Activated naive CD4-positive, alpha-beta T cell treated with anti-CD3 and anti-CD28 coated beads, Interleukin-2, amount 50 U/mL, for 24 hours (primary cell): ENCODE data around the gene TBPL1.
"Not testable (repeated sequence)": the region's sequence is repeated elsewhere in the genome, so short reads cannot be mapped to it uniquely, and the experiment has no call there.

Experiments used
- H3K27ac Mint-ChIP-seq: one replicate; pipeline ENCODE4 v1.8.0; 2021; ENCODE audit warnings: mild to moderate bottlenecking, mixed read lengths
- H3K27me3 Mint-ChIP-seq: one replicate; pipeline ENCODE4 v1.8.0; 2021; ENCODE audit warnings: mixed read lengths
- H3K36me3 Mint-ChIP-seq: one replicate; pipeline ENCODE4 v1.8.0; 2021; ENCODE audit warnings: mixed read lengths
- H3K4me1 Mint-ChIP-seq: one replicate; pipeline ENCODE4 v1.8.0; 2021; ENCODE audit warnings: mixed read lengths
- H3K4me3 Mint-ChIP-seq: one replicate; pipeline ENCODE4 v1.8.0; 2021; ENCODE audit warnings: mild to moderate bottlenecking, mixed read lengths
- H3K9me3 Mint-ChIP-seq: one replicate; pipeline ENCODE4 v1.8.0; 2021; ENCODE audit warnings: mixed read lengths

Gene TBPL1

DNA sequence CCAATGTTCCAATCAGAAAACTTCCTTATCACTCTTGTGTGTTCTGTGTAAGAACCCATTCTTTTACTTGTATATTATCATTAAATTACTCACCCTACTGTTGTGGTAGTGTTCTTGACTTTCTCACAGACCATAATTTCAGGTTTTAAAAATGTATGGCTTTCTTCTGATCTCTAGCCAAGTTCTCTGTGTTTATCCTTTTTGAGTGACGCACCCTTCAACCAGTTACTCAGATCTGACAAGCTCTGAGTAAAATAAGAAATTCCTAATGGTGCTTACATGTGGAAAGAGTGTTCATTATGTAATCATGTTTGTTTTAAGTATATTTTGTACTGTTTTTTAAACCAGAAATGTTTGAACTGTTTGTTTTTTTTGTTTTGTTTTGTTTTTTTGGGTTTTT is 11.0 kb downstream of the TBPL1 start:
- H3K36me3 Mint-ChIP-seq, result peaks cover 1% of the 10 kb centered on the region
- no peaks in the 10 kb centered on the region for H3K27me3 Mint-ChIP-seq
- no peak overlapping the region for H3K4me3 Mint-ChIP-seq
- peaks cover 79% of the 10 kb centered on the region for H3K4me1 Mint-ChIP-seq
- H3K27ac Mint-ChIP-seq, result peak overlapping the region; percentile 26
- H3K9me3 Mint-ChIP-seq, result no peaks in the 10 kb centered on the region

DNA sequence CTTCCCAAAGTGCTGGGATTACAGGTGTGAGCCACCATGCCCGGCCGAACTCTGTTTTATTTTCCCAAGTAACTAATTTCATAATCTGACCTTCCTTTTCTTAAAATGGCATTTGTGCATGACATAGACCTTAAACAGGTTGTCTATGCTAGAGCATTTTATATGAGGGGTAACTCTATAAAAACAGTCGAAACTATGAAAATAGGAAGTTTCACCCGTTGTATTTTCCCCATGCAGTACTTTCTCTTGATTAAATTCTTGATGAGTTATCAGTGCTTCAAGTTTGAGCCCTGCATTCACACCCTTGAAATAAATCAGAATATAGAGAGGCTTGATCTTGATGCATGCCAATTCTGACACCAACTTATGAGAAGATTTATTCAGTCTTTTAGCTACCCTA is 11.7 kb downstream of the TBPL1 start:
- H3K4me3 Mint-ChIP-seq, result no peak overlapping the region
- no peak overlapping the region for H3K27ac Mint-ChIP-seq
- peaks cover 1% of the 10 kb centered on the region for H3K36me3 Mint-ChIP-seq
- peaks cover 79% of the 10 kb centered on the region for H3K4me1 Mint-ChIP-seq
- no peaks in the 10 kb centered on the region for H3K9me3 Mint-ChIP-seq
- H3K27me3 Mint-ChIP-seq, result no peaks in the 10 kb centered on the region

DNA sequence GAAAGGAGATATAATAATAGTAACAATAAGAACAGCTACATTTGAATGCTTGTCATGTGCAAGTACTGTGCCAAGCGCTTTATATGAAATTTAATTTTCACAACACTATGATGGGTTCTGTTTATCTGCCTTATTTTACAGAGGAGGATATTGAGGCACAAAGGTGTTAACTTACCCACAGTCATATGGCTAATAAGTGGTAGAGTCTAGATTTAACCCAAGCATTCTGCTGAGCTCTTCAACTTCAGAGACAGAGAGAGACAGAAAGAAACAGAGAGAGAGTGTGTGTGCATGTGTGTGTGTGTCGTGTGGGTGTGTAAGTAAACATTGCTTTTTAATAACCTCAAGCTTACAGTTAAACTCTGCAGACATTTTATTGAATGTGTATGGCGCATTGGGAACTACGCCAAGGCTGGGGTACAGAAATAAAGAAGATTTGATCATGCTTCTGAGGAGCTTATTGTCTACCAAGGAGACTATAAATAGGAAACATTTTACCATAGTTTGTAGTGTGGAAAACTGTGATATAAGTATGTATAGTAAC is 12.9 kb downstream of the TBPL1 start:
- H3K4me3 Mint-ChIP-seq, result no peak overlapping the region
- H3K27ac Mint-ChIP-seq, result peak overlapping the region; percentile 16
- H3K4me1 Mint-ChIP-seq, result peaks cover 81% of the 10 kb centered on the region
- no peaks in the 10 kb centered on the region for H3K27me3 Mint-ChIP-seq
- no peaks in the 10 kb centered on the region for H3K9me3 Mint-ChIP-seq
- peaks cover 1% of the 10 kb centered on the region for H3K36me3 Mint-ChIP-seq

DNA sequence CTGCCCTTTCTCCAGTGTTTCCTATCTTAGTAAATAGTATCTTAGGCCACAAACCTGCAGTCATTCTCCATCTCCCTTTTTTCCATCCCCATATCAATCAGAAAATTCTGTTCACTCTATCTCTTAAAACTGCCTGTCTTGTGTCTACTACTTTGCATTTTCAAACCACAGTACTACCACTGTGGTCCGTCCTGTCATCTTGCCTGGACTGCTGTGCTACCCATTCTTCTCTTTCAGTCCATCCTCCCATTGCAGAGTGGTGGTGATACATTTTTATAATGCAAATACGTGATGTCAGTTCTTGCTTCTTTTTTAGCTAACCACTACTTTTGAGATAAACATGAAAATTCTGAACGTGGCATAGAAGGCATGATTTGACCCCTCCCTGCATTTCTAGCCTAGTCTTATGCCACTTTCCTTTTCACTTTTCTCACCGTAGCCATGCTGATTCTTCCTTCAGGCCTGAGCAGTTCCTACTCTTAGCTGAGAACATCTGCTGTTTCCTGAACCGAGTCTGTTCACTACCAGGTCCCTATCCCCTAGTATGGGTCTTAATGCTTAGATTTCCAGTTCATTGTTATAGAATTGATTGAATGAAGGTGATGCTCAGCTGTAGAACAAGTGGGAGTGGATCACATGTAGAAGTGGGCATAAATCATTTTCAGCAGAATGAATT is 13.8 kb downstream of the TBPL1 start:
- Mint-ChIP-seq H3K27ac (peak overlapping the region; percentile 76), H3K4me3 (peak overlapping the region; percentile 5)

DNA sequence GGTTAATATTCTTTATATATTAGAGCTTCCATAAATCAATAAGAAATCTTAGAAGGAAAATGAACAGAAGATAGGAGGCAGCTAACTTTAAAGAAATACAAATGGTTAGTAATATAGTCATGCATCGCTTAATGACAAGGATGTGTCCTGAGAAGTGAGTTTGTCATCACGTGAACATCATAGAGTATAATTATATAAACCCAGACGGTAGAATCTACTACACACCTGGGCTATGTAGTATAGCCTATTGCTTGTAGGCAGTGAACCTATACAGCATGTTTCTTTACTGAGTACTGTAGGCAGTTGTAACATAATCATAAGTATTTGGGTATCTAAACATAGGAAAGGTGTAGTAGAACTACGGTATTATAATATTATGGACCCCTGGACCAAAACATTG is 14.3 kb downstream of the TBPL1 start:
- Mint-ChIP-seq H3K9me3 (no peaks in the 10 kb centered on the region), H3K27ac (peak overlapping the region; percentile 4), H3K36me3 (peaks cover 4% of the 10 kb centered on the region), H3K4me3 (no peak overlapping the region), H3K4me1 (peaks cover 83% of the 10 kb centered on the region), H3K27me3 (no peaks in the 10 kb centered on the region)

More for the DNA sequence above, 13.8 kb downstream of the TBPL1 start:
- Mint-ChIP-seq H3K27me3 (no peaks in the 10 kb centered on the region), H3K36me3 (peaks cover 4% of the 10 kb centered on the region), H3K4me1 (peaks cover 84% of the 10 kb centered on the region), H3K9me3 (no peaks in the 10 kb centered on the region)

DNA sequence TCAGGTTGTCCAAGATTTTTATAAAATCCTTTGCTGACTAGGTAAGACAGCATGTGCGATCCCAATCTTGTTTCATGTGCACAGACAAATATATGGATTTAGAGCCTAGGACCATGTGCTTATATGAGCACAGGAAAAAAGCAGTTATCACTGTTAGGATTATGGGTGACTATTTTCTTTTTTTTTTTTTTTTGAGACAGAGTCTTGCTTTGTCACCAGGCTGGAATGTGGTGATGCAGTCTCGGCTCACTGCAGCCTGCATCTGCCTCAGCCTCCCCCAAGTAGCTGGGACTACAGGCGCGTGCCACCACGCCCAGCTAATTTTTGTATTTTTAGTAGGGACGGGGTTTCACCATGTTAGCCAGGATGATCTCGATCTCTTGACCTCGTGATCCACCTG is 14.8 kb downstream of the TBPL1 start:
- not testable (repeated sequence) for H3K9me3 Mint-ChIP-seq, H3K36me3 Mint-ChIP-seq, H3K27me3 Mint-ChIP-seq, H3K4me3 Mint-ChIP-seq
- Mint-ChIP-seq H3K27ac (peak overlapping the region; percentile 4), H3K4me1 (peaks cover 82% of the 10 kb centered on the region)

DNA sequence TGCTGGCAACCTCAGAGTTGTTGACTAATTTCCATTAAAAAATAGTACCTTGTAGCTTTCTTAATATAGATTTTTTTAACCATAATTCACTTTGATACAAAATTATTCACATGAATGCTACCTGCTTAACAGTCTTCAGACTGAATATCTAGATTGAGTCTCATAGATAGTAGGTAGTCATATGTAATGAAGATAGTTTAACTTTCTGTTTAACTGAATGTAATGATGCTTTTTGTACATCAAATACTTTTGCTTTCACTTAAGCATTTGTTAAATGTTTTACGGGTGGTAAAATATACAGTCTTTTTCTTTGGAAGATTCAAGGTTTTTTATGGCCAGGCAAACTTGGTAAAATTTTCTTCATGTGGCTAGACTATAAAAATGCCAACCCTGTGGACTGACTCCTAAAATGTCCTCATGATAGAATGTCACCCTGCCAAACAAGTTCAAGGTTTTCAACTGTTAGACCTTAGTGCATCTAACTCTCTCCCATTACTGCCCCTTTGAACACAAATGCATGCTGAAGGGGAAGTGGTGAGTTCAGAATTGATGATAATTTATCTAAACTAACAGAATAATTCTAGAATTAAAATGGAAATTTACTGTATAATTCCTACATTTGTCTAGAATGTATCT is 16.4 kb downstream of the TBPL1 start:
- H3K4me1 Mint-ChIP-seq, result peaks cover 80% of the 10 kb centered on the region
- peaks cover 3% of the 10 kb centered on the region for H3K36me3 Mint-ChIP-seq
- H3K4me3 Mint-ChIP-seq, result peak overlapping the region; percentile 53
- no peaks in the 10 kb centered on the region for H3K9me3 Mint-ChIP-seq
- H3K27ac Mint-ChIP-seq, result peak overlapping the region; percentile 69
- no peaks in the 10 kb centered on the region for H3K27me3 Mint-ChIP-seq

DNA sequence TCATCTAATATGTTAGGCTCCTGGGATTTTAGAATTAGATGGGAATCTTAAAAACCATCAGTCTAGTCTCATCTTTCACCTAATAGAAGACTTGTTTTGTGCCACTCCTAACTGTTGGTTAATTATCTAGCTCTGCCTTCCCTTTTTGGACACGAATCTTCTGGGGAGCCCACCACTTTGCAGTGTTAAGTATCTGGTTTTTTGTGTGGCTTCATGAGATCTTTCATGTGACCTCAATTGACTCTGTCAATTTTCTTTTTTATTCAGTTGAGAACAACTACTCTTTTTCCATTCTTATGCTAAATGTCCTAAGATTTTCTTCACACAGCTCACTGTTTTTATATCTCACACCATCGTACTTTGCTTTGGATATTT is 16.9 kb downstream of the TBPL1 start:
- peaks cover 74% of the 10 kb centered on the region for H3K4me1 Mint-ChIP-seq
- H3K9me3 Mint-ChIP-seq, result no peaks in the 10 kb centered on the region
- H3K27ac Mint-ChIP-seq, result peak overlapping the region; percentile 67
- peak overlapping the region; percentile 8 for H3K4me3 Mint-ChIP-seq
- no peaks in the 10 kb centered on the region for H3K27me3 Mint-ChIP-seq
- peaks cover 3% of the 10 kb centered on the region for H3K36me3 Mint-ChIP-seq

DNA sequence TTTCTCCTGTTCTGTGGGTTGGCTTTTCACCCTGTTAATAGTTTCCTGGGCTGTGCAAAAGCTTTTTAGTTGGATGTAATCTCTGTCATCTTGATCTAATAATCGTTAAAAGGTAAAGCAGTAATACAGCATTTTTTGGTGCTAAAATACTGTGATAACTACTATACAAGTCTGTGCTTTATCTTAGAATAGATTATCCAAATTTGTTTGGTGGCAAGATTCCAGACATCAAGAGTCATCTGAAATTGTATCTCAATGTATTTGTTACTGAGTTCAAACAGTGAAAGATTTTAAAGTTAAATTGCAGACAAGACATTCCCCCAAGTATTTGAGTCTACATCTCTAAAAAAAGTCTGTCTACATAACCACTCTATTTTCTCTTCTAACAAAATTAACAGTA is 18.8 kb downstream of the TBPL1 start:
- Mint-ChIP-seq H3K4me1 (peaks cover 65% of the 10 kb centered on the region), H3K27ac (peak overlapping the region; percentile 18), H3K4me3 (no peak overlapping the region), H3K36me3 (peaks cover 3% of the 10 kb centered on the region), H3K27me3 (no peaks in the 10 kb centered on the region), H3K9me3 (no peaks in the 10 kb centered on the region)

DNA sequence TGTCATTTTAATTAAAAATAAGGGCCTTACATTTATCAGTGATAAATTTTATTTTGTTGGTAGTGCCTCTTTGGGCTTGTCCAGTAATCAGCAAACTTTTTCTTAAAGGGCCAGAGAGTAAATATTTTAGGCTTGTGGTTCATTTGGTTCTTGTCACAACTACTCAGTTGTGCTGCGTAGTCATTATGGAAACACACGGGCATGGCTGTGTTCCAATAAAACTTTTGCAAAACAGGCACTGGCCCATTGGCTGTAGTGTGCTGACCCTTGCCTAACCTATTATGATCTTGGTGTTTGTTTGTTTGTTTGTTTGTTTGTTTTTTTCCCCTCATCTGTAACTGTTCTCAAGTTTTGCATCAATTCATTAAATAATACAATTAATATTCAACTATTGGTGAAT is 19.4 kb downstream of the TBPL1 start:
- H3K27me3 Mint-ChIP-seq, result no peaks in the 10 kb centered on the region
- peaks cover 64% of the 10 kb centered on the region for H3K4me1 Mint-ChIP-seq
- no peak overlapping the region for H3K4me3 Mint-ChIP-seq
- no peaks in the 10 kb centered on the region for H3K9me3 Mint-ChIP-seq
- H3K27ac Mint-ChIP-seq, result no peak overlapping the region
- H3K36me3 Mint-ChIP-seq, result peaks cover 3% of the 10 kb centered on the region

DNA sequence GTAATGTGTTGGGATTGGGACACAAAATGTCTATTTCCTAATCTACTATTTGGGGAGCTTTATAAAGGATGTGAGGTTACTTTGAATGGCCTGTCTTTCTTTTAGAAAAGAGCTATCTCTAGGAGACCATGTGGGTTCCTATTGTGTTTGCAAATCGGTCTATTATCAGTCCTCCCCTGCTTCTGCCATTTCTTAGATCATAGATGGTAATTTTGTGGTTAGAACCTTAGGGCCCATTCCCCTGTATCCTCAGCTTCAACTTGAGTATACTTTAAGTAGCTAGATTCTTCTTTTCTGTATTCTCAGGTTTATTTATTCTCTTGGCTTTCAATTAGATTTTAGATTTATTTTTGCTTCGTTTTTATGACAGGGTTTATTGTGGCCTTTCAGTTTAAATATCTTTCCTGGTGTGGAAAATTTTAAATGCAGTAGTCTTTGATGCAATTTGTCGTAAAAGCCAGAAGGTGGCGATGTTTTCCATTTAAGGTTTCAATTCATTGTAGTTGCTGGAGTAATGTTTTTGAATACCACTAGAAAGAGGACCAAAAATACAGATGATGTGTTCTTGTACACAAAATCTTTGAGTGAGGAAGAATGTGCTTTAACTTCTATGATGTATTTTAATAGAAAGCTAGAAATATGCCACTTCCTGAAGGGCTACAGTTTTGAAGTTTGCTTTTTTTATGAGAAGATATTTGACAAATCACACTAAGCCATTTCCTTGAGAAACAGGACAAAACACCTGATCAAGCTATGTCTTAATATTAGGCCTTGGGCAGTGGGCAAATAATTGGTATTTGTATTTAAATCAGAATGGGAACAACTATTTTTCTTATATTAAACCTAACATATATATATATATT is 20.3 kb downstream of the TBPL1 start:
- Mint-ChIP-seq H3K4me1 (peaks cover 72% of the 10 kb centered on the region), H3K4me3 (no peak overlapping the region), H3K27me3 (no peaks in the 10 kb centered on the region), H3K27ac (peak overlapping the region; percentile 67), H3K9me3 (no peaks in the 10 kb centered on the region), H3K36me3 (peaks cover 3% of the 10 kb centered on the region)

DNA sequence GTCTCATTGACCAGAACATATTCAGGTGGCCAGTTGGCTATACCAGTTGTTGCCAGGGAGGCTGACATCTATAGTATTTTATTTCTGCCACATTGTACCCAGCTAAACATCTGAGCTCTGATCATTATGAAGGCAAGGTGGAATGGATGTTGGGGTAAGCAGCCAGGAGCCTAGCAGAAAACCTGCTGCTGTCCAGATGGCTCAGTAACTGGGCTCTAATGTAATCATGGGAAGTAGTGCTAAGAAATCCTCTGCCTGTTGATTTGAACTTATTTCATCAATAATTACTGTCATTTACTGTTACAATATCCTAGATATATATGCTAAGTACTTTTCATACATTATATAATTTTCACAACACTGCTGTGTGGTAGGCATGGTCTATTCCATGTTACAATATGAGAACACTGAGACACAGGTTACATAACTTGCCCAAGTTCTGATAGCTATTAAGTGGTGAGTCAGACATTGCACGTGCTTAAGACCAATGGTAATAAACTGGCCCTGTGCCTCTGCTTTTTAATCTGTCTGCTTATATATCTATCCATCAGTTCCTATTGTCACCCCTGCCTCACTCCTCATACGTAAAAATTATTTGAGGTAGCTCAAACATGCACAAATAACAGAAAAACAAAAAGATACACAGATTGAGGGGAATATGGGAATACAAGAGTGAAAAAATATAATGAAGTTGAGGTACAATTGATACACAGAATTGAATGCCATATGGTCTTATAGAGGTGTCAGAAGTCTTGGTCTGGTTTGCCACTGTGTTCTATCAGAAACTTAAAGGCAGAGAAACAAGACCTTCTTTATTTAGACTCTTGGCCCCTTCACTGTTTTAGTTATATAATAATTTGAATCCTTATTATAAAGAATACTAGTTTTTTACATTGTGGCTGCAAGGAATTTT is 25.2 kb downstream of the TBPL1 start:
- Mint-ChIP-seq H3K27ac (no peak overlapping the region), H3K27me3 (no peaks in the 10 kb centered on the region), H3K4me3 (no peak overlapping the region)

DNA sequence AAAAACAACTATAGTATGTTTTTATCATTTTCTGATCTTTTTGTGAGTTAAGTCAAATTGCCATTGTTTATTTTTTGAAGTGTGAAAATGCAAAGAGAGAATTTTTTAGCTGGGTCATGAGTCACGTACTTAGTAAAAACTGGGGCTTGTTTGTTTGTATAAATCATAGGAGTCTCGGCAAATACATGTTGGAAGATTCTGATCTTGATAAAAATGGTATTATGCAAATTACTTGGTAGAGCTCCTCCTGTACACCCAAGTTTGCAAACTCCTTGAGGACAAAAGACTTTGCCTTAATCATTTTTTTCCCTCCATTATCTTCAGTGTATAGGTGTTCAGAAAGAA is 25.8 kb downstream of the TBPL1 start:
- Mint-ChIP-seq H3K4me3 (no peak overlapping the region), H3K27me3 (no peaks in the 10 kb centered on the region), H3K9me3 (no peaks in the 10 kb centered on the region), H3K4me1 (peaks cover 52% of the 10 kb centered on the region), H3K36me3 (peaks cover 5% of the 10 kb centered on the region), H3K27ac (no peak overlapping the region)

More for the DNA sequence above, 25.2 kb downstream of the TBPL1 start:
- Mint-ChIP-seq H3K36me3 (peaks cover 5% of the 10 kb centered on the region), H3K9me3 (no peaks in the 10 kb centered on the region), H3K4me1 (peaks cover 50% of the 10 kb centered on the region)

DNA sequence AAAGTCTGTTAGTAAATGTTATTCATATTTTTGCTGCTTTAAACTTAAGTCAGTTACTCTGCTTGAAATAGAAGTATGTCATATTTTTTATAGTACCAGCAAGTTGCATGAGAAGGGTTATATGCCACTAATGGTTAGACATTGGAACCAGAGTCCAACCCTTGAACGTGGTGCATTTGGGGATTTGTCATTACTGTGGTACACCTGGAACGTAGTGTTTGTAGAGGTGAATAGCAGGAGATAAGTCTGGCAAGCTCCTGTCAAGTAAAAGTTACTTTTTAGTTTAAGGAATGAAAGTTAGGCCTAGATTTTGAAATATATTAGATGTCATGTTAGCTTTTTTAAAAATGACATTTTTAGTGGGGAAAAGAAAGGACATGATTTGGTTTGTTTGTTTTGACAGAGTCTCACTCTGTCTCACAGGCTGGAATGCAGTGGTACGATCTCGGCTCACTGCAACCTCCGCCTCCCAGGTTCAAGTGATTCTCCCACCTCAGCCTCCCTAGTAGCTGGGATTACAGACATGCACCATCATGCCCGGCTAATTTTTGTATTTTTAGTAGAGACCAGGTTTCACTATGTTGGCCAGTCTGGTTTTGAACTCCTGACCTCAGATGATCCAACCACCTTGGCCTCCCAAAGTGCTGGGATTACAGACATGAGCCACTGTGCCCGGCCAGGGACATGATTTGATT is 26.4 kb downstream of the TBPL1 start:
- H3K36me3 Mint-ChIP-seq, H3K27me3 Mint-ChIP-seq, H3K9me3 Mint-ChIP-seq, H3K4me3 Mint-ChIP-seq, H3K27ac Mint-ChIP-seq: not testable (repeated sequence)
- H3K4me1 Mint-ChIP-seq, result peaks cover 53% of the 10 kb centered on the region

DNA sequence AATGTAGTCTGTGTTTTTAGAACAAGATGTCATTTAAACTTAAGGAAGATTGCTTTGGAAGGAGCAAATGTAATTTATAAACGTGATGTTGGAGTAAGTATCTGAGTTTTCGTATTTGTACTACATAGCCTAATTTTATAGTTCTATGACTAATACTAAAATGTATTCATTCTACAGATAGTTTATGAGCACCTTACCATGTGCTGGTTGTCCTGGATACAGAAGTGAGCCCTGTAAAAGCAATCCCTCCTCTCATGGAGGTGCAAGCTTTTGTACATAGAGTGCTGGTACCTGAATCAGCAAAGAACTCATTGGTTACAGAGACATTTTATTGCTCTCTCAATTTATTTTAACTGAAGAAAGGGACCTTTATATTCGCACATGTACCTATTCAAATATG is 27.1 kb downstream of the TBPL1 start:
- Mint-ChIP-seq H3K4me3 (no peak overlapping the region), H3K9me3 (no peaks in the 10 kb centered on the region), H3K27me3 (no peaks in the 10 kb centered on the region), H3K27ac (no peak overlapping the region), H3K4me1 (peaks cover 52% of the 10 kb centered on the region), H3K36me3 (peaks cover 5% of the 10 kb centered on the region)
